ENCODE results near the gene INTS6L.

DNA sequence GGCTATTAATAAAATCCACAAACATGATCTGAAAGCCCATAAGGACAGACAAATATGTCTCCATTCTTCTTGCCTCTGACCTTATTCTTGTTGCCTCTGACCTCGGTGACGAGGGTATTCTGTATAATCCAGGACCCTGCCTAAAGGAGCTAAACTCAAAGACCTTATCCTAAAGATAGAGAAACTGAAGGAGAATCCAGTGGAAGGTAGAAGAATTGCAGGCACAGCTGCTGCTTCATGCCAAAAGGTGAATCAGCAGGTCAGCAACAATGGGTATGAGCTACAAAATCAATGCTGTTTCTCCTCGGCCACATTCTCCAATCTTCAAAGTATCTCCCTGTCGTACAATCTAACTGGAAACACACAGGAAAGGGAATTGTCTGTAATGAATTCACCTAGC lies 71.4 kb downstream of the INTS6L start:
- TF ChIP-seq, protein P1, sequence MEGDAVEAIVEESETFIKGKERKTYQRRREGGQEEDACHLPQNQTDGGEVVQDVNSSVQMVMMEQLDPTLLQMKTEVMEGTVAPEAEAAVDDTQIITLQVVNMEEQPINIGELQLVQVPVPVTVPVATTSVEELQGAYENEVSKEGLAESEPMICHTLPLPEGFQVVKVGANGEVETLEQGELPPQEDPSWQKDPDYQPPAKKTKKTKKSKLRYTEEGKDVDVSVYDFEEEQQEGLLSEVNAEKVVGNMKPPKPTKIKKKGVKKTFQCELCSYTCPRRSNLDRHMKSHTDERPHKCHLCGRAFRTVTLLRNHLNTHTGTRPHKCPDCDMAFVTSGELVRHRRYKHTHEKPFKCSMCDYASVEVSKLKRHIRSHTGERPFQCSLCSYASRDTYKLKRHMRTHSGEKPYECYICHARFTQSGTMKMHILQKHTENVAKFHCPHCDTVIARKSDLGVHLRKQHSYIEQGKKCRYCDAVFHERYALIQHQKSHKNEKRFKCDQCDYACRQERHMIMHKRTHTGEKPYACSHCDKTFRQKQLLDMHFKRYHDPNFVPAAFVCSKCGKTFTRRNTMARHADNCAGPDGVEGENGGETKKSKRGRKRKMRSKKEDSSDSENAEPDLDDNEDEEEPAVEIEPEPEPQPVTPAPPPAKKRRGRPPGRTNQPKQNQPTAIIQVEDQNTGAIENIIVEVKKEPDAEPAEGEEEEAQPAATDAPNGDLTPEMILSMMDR (conservative IDR thresholded peaks at IDR 0.05; ENCODE audit: low read length) = no peak
- TF ChIP-seq EZH2phosphoT487 (IDR thresholded peaks at IDR 0.05; ENCODE audit: borderline replicate concordance) = no peak
